GM10248 (cell line): ENCODE data around the gene RENBP.

Source experiments
- CTCF ChIA-PET: fragments of 300-600 bp; sonication (Branson Sonifier 250); formaldehyde crosslinking; extraction: SDS; loops from one replicate; lab custom pipeline; 2021; ENCODE audit warnings: antibody characterized with exemption; lab: Yijun Ruan, JAX
- POLR2A ChIA-PET: fragments of 350-650 bp; sonication (Branson Sonifier 250); formaldehyde crosslinking; extraction: SDS; loops from one replicate; lab custom pipeline; 2020; ENCODE audit warnings: antibody characterized with exemption; lab: Yijun Ruan, JAX
- DNase-seq: peaks from one replicate; pipeline ENCODE4 v3.0.0; 2012; ENCODE audit errors: extremely low spot score
- CTCF ChIP-seq: IDR thresholded peaks from 2 replicates; pipeline ENCODE4 v1.5.1; 2012; ENCODE audit warnings: mild to moderate bottlenecking, low read depth; ENCODE audit errors: extremely low read depth, missing control alignments, control extremely low read depth

The RENBP gene

GRCh38 chrX:153935326-153935851 is 9.1 kb downstream of the RENBP start:
- CTCF ChIA-PET = interaction anchor here (2.5 to 2.7 kb wide), 2 partner anchors 11 to 12 kb away, joined by 9 to 17 read pairs; no protein-coding TSS in a partner anchor
- no peak for DNase-seq

DNA sequence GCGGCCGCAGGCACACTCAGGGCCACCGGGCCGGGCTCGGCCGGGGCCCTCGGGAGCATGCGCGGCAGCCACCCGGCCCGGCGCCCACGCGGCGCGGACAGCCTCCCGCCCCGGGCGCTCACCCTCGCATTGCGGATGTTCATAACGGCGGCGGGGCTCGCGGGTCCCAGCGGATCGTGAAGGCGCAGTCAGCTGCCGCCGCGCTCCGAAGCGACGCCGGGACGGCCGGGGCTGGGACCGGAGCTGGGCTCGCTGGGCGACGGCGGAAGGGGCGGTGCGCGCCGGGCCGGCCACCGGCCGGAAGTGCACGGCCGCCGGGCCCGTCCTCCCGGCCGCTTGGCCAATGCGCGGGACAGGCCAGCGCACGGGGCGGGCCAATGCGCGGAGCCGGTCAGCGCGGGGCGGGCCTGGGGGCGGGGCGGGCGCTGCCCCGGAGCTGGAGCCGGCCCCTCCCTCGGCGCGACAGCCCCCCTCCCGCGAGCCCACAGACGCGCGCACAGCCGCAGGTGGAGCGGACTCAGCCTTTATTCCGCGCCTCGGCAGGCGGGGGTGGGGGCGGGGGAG is 9.6 kb downstream of the RENBP start, which contains the start of gene NAA10:
Gene NAA10, minus strand, starts transcription at position 276 of the 564 bp plus-strand sequence. Its CDS starts 133 bp downstream, at position 143.
- POLR2A ChIA-PET = no interaction called here
- CTCF ChIA-PET = interaction anchor here (2.5 to 2.7 kb wide), 2 partner anchors 10 to 12 kb away, joined by 9 to 17 read pairs; no protein-coding TSS in a partner anchor
- peak; percentile 95 for DNase-seq
- TF ChIP-seq CTCF = no peak

More at GRCh38 chrX:153935326-153935851, 9.1 kb downstream of the RENBP start:
- POLR2A ChIA-PET = no interaction called here
- TF ChIP-seq CTCF = no peak

GRCh38 chrX:153934148-153934761 is 10.2 kb downstream of the RENBP start:
- CTCF ChIA-PET = interaction anchor here (2.2 to 2.7 kb wide), 3 partner anchors 9 to 13 kb away, joined by 7 to 17 read pairs (median 9); no protein-coding TSS in a partner anchor
- no peak for DNase-seq
- no peak for TF ChIP-seq CTCF
- POLR2A ChIA-PET = no interaction called here

DNA sequence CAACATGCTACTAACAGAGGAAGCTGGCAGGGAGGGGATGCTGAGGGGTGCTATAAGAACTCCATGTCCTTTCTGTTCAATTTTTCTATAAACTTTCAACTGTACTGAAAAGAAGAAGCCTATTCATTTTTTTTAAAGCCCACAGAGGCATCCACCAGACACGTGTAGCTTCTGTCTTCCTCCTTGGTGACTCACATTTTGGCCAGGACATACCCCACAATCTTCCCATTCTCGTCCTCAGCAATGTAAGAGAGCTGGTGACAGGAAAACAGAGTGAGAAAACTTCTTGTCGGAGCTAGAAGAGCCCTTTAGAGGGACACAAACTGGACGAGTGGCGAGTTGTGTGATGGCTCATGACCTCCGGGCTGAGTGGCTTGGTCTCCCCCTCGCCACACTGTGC is 10.7 kb downstream of the RENBP start:
- CTCF ChIA-PET = interaction anchor here (2.2 to 2.7 kb wide), 3 partner anchors 9 to 13 kb away, joined by 7 to 17 read pairs (median 9); no protein-coding TSS in a partner anchor
- POLR2A ChIA-PET = no interaction called here
- DNase-seq = no peak
- no peak for TF ChIP-seq CTCF

DNA sequence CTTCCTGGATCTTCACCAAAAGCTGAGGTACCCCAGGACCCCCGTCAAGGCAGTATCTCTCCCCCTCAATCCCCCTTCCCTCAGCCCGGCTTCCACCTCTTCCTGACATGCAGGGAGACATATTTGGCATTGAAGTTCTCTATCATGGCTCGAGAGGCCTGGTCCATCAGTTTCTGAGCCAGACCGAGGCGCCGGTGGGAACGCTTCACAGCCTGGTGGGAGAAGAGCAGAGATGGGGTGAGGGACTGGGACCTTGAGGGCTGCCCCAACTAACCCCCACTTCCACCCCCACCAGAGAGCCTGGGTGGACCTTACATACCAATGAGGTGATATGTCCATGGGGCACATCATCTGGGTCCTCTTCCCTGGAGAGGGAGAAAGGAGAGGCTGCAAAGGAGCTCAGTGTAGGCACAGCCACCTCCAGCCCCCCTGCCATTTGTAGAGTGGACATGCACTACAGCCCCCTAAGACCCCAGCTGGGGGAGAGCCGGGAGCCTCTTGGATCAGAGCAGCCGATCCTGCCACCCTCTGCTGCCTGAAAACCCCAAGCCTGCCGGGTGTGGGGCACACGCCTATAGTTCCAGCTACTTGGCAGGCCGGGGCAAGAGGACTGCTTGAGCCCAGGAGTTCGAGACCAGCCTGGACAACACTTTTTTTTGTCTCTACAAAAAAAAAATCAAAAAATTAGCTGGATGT is 12.1 kb downstream of the RENBP start:
- ChIA-PET POLR2A (no interaction called here), CTCF (interaction anchor here (2.2 to 14.1 kb wide), 2 partner anchors 9 to 16 kb away, joined by 7 to 187 read pairs; partner anchors contain the start of gene RENBP)
- DNase-seq = no peak
- TF ChIP-seq CTCF = no peak

- TF ChIP-seq CTCF = no peak
- DNase-seq = no peak
- POLR2A ChIA-PET = no interaction called here
- CTCF ChIA-PET = interaction anchor here (2.2 to 14.1 kb wide), 2 partner anchors 9 to 17 kb away, joined by 7 to 187 read pairs; partner anchors contain the start of gene RENBP
Observed at GRCh38 chrX:153931748-153932147, 12.7 kb downstream of the RENBP start.
